Measurements from ENCODE around the gene LRRC71.

Gene LRRC71

GRCh38 chr1:156949127-156949526 is 28.7 kb downstream of the LRRC71 start:
- no peak for DNase-seq

DNA sequence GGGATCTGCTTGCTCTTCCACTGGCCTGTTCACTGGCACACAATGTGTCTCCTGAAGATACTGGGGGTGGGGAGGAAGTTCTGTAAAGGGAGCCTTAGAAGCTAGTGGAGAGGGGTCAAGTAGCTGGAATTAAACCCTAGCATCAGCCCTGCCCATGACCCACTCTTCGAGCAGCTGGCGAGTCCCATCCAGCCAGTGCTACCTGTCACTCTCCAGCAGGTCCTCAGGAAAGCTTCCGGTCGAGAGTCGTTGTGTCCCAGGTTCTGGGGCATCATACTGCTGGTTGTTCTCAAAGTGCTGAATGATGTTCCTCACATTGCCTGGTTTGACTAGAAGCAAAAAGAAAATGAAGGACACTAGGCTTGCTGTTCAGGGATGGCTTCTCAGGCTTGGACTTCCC is 30.9 kb downstream of the LRRC71 start:
- DNase-seq: no peak

GRCh38 chr1:156953571-156953970 is 33.1 kb downstream of the LRRC71 start:
- DNase-seq: no peak

DNA sequence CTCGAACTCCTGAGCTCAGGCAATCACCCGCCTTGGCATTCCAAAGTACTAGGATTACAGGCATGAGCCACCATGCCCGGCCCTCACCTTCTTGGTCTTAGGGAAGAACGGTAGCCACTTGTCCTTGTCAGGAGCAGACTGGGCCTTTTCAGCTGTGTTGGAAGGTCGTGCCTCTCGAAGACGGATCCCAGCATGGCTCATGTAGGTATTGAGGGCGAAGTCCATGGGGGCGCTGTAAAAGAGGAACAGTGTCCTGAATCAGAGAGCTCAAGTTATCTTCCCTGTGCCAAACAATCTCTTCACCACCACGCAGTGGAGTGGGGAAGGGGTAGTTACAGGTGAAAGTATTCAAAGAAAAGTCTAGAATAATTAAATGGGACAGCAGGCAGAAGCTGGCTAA is 35.9 kb downstream of the LRRC71 start:
- DNase-seq: no peak

DNA sequence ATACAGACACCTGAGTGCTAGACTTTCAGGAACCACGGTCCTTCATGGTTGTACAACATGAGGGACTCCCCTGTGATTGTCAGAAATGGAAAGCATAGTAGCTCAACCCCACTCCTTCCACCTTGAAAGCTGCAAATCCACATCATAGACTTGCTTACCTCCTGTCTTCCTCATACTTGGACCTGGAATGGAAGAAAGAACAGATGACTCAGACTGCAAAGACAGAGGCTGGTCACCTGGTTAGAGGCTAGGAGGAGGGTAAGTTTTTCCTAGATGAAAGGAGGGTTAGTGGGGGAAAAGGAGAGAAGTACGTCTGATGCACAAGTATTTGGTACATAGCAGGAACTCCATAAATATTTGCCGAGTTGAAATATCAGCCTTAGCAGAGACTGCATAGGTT is 37.2 kb downstream of the LRRC71 start:
- no peak for DNase-seq

DNA sequence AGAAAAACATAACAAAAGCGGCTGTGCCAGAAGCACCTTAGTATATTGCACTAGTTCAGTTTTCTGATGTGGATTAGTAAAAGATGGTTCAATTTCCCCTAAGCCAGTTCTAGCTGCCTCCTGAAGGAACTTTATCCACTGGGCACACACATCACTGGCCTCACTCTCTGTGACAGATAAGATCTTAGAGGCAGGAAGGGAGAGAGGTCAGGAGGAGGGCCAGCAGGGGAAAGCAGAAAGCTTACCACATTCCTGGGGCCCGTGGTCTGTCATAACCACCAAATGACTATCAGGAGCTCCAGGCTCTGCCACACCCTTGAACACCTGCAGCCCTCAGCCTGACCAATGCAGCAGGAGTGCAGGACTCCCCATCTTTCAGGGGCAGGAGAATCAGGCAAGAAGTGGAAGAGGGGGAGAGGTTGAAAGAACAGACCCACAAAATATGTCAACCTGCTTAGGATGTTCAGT is 37.8 kb downstream of the LRRC71 start:
- peak; percentile 4 for DNase-seq

- no peak for DNase-seq
Measured at GRCh38 chr1:156959414-156959813, 39.0 kb downstream of the LRRC71 start.

DNA sequence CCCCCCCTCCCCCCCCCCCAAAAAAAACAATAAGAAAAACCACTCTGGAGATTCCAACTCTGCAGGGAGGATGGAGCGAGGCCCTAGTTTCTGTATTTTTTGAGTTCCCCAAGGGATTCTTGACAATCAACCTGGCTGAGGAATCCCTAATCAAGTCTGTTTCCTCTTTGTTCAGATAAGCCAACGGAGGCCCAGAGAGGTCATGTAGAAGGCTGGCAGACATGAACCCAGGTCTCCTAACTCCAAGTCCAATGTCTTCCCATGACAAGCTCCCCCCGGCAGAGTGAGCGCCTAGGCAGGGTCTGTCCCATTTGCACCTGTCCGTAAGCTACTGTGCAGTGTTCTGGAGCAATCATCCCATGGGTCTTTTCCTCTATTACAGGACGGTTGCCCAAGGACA is 39.5 kb downstream of the LRRC71 start:
- no peak for DNase-seq

DNA sequence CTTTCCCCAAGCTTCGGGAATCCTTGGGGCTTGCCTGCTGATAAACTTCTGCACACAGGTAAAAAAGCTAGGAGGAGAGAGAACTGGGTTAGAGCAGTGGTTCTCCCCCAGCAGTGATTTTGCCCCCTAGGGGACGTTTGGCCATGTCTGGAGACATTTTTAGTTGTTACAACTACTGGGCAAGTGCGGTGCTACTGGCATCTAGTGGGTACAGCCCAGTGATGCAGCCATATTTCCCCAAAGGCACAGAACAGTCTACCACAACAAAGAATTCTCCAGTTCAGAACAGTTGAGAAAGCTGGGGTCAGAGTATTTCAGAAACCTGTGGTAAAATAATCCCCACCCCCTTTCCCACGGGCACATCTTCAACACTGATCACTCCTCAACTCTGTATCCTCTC is 41.3 kb downstream of the LRRC71 start:
- no peak for DNase-seq

- DNase-seq: no peak
Measured at GRCh38 chr1:156963621-156964020, 43.2 kb downstream of the LRRC71 start.

DNA sequence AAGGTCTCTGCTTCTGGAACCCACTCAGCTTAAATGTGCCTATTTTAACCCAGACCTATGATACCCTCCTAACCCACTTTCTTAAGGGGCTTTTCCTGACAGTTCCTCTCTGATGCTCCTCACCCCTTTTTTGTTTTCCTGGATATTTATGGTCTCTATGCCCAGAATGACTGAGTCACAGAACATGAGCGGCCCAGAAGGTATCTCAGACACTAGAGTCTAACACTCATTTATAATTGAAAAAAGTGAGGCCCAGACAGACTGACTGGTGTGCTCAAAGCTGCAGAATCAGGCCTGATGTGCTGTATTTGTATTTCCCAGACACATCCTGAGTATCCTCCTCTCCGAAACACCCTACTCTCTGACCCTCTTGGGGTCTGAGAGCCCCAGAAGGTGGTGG is 44.0 kb downstream of the LRRC71 start:
- no peak for DNase-seq

DNA sequence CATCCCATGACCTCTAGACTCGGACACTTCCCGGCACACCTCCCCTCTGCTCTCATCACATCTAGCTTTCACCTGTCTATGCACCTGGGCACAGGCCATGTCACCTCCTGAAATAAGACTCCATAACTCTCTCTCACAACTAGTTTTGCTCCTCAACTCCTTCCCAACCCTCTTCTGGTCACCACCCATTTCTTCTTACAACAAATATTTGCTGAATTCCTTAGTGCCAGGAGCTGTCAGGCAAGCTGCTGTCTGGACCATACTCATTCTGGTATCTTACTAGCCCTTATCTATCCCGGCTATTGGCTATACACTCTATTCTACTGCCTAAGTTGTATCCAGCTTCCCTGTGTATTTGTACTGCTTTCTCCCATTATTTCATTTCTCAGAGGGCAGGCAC is 49.1 kb downstream of the LRRC71 start:
- no peak for DNase-seq

- DNase-seq: no peak
Measured at GRCh38 chr1:156970017-156970416, 49.6 kb downstream of the LRRC71 start.

DNA sequence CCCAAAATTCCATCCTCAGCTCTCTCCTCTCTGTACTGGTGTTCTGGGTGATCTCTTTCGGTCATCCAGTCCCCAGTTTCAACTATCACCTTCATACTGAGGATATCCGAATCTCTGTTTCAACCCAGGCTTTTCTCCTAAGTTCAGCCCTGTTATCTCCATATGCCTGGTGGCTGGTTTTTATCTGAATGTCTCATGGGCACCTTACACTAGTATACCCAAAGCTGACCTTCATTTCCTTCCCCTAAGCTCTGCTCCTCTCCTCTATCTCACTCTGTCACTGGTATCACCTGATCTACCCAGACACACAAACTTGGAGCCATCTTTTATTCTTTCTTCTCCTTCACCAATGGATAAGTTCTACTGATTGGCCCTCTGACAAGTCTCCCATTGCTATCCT is 53.0 kb downstream of the LRRC71 start:
- DNase-seq: no peak

- DNase-seq: no peak
Measured at GRCh38 chr1:156975084-156975483, 54.7 kb downstream of the LRRC71 start.

GRCh38 chr1:156980551-156980950 is 60.1 kb downstream of the LRRC71 start:
- no peak for DNase-seq
